ENCODE results near the gene SORCS2.

Gene SORCS2

GRCh38 chr4:7767966-7768365, 575.6 kb downstream of the SORCS2 start:
- DNase-seq (ENCODE audit: low spot score), result no peak

DNA sequence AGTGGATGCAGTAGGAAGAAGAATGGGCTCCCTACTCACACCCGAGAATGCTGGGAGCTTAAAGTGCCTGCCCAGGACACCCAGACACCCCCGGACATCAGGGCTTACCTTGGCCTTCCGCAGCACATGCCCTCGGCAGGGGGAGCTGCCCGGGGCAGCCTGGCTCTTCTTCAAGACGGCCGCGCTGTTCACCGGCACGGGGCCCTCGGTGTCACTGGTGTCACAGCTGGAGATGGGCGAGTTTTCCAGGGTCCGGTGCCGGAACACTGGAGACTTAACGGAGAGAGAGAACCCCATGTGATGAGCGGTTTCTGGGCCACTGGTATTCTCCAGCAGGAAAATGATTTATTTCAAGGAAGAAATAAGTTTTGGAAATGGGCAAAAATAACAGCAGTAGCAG, 576.4 kb downstream of the SORCS2 start:
- DNase-seq (ENCODE audit: low spot score), result no peak

DNA sequence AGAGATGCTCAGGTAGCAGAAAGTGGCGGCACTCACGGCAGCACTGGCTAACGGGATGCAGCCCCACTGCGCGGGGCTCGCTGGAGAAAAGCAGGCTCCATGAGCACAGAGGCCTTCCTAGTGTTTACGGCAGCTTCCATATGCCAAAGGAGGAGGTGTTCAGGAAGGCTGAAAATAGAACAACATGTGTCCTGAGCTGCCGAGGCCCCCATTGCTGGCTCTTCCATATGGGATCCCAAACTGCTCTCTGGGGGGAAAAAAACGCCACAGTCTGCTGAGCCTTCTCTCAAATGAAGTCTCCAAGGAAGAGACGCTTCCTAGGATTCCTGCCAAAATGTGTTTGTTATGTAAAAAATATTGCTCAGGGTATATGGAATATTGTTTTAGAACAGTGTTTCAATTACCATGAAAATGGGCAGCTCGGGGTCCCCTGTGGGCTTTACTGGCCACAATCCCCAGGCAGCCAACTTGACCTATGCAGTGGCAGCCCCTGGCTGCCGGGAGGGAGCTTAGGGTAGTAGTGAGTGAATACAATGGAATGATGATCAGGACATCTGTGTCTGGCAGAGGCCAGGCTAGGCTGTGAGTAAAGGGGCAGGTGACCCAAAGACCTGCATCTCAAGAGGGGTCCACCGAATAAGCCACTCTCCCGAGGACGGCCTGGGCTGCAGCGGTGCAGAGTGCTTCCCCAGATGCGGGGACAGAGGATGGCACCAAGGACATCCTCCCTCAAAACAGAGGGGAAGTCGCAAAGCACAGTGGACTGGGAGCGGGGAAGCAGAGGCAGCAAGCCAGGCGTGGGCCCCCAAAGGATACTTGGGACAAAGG, 577.3 kb downstream of the SORCS2 start:
- no peak for DNase-seq (ENCODE audit: low spot score)

- no peak for DNase-seq (ENCODE audit: low spot score)
Measured at GRCh38 chr4:7770224-7771050, 578.1 kb downstream of the SORCS2 start.

- no peak for DNase-seq (ENCODE audit: low spot score)
Measured at GRCh38 chr4:7771056-7771455, 578.7 kb downstream of the SORCS2 start.

- no peak for DNase-seq (ENCODE audit: low spot score)
Measured at GRCh38 chr4:7771541-7772507, 579.5 kb downstream of the SORCS2 start.

DNA sequence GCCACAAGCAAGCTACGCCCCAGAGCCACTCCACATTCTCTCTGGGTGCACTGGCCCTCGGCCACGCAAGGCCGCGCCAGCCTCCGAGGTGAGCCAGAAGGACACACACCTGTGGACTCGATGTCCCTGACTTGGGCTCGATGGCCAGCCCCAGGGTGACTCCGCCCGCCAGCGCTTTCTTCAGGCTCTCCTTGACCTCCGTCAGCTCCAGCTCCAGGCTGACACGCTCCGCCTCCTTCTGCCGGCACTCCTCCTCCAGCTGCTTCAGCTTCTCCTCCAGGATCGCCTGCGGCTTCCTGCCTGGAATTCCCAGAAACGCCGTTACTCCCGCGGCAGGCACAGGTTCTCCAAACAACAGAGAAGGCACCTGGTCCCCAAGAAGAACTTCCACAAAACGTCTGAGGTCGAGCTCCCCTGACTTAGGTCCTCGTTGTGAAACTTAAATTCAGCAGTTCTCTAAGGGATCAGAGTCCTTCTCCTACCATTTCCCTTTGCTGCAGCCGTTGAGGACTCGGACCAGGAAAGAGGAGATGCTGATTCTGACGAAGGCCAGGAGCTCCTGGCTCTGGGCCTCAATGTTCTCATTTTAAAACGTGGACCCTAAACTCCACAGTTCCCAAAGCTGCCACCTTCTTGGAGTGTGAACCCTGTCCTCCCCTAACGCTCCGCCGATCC, 580.5 kb downstream of the SORCS2 start:
- peak; percentile 33 for DNase-seq (ENCODE audit: low spot score)

DNA sequence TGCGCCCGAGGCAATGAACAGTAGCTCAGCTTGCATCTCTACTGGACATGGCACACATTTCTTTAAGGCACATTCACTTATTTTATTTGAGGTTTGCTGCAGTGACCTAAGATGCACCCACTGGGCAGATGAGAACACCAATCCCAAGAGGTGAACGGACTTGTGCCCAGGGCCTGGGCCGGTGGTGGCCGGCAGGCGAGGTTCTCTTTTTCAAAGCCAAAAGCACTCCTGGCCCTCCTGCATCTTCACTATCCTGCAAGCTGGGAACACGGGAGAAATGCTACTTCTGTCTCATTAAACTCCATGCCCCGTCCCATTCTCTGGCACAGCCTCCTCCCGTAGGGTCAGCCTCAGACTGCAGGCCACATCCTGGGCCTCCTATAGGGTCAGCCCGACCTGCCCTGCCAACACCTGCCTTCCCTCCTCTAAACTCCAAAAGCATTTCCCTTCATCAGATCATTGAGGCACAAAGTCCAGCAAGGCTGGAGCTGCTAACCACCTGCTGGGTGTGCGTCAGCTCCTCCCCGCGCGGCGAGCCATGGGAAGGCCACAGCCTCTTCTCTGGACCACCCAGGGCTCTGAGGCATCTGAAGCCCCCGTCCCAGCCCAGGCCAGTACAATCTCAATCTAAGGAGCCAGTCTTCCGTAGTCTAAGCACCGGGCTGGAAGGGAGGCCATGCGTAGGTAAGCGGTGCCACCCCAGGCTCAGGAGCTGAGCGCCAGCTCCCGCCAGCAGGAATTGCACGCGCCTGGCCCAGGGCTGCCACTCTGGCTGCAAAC, 581.3 kb downstream of the SORCS2 start:
- DNase-seq (ENCODE audit: low spot score), result no peak

DNA sequence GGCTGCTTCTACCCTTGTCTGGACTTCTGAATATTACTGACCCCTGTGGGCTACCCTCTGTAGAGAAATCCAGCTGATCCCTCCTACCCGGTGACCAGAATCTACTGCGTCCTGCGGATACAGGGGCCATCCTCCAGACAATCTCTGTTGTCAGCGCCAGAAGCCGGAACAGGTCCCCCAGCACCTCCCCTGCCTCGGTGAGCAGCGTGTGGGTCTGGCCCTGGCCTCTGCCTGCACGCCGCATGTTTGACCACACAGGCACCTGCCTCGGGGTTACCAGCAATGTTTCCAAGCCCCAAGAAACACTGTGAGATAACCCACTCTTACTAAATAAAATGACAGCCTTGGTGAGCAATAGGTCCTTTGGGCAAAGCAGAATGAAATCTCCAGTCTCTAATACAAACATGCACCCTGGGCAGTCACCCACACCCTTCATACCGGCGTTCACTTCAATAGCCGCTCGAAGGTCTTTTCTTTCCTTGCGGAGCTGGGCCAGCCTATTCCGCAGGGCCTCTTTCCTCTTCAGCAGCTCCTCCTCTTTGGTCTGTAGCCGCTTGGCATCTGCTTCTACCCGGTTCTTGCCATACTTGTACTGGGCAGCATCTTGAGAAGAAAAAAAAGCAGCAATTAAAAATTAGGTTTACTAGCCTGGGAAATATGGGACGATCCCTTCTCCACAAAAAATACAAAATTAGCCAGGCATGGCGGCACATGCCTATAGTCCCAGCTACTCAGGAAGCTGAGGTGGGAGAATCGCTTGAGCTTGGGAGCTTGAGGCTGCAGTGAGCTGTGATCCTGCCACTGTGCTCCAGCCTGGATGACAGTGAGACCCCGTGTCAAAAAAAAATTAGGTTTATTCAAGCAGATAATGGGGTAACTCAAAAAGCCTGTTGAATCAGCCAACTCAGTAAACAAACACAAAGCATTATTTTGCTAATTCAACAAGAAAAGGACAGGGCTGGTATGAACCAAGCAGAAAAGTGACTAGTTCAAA, 582.3 kb downstream of the SORCS2 start:
- DNase-seq (ENCODE audit: low spot score), result no peak

- DNase-seq (ENCODE audit: low spot score), result no peak
Measured at GRCh38 chr4:7775396-7775795, 583.1 kb downstream of the SORCS2 start.

- no peak for DNase-seq (ENCODE audit: low spot score)
Measured at GRCh38 chr4:7777017-7777710, 584.8 kb downstream of the SORCS2 start.

- no peak for DNase-seq (ENCODE audit: low spot score)
Measured at GRCh38 chr4:7777871-7778509, 585.7 kb downstream of the SORCS2 start.

- DNase-seq (ENCODE audit: low spot score), result no peak
Measured at GRCh38 chr4:7778510-7779431, 586.4 kb downstream of the SORCS2 start.

- no peak for DNase-seq (ENCODE audit: low spot score)
Measured at GRCh38 chr4:7779432-7779768, 587.1 kb downstream of the SORCS2 start.

- DNase-seq (ENCODE audit: low spot score), result no peak
Measured at GRCh38 chr4:7780751-7781348, 588.5 kb downstream of the SORCS2 start.

DNA sequence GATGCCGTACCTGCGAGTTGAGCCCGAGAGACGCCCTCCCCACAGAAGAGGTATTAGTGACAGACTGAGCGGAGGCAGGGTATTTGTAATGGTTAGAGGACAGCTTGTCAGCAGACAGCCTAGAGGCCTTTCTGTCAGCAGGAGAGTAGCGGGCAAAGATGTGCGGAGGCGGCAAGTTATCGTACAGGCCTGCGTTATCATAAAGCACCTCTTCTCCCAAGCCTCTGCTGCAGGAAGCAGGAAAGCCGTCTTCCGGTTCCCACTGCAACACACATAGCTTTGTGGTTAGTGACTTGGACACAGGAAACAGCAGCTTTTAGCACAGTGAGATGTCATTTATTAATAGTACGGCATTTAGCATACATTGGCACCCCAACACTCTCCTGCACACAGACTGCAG, 589.0 kb downstream of the SORCS2 start:
- no peak for DNase-seq (ENCODE audit: low spot score)

- DNase-seq (ENCODE audit: low spot score), result no peak
Measured at GRCh38 chr4:7781993-7782392, 589.7 kb downstream of the SORCS2 start.

All from kidney tubule cell (primary cell).